ENCODE results near the gene CRYBA4. TPM values are rescaled to one million over a fixed set of nuclear protein-coding genes. Genes with fewer than 3 reads are reported as not detected.

The CRYBA4 gene
- polyA plus RNA-seq, 1 of the 3 experiments (the other 2 are of a cell fraction): not detected

GRCh38 chr22:26602127-26602526, 19.6 kb upstream of the CRYBA4 start (continued):
- no peak for TF ChIP-seq MAX (IDR thresholded peaks at IDR 0.05; ENCODE audit: low read depth)
- TF ChIP-seq MEF2A (IDR thresholded peaks at IDR 0.05; ENCODE audit: borderline replicate concordance, low read depth): no peak
- TF ChIP-seq RXRA (IDR thresholded peaks at IDR 0.05; ENCODE audit: borderline replicate concordance, low read depth): no peak

GRCh38 chr22:26604368-26604767, 17.4 kb upstream of the CRYBA4 start:
- no peak for DNase-seq
- Histone ChIP-seq H3K4me2 (no peak overlapping the region), H3K4me3 (ENCODE audit: low read depth in 2 of 2, low read length in 1 of 2) (no peak overlapping the region), H3K9me3 (no peaks in the 10 kb centered on the region), H4K20me1 (ENCODE audit: insufficient read depth) (no peaks in the 10 kb centered on the region), H3K79me2 (ENCODE audit: insufficient read depth) (no peaks in the 10 kb centered on the region), H3K36me3 (replicated peaks in 1 of 2; ENCODE audit: control insufficient read depth in 1 of 2, insufficient read depth in 2 of 2, low read length in 1 of 2) (no peaks in the 10 kb centered on the region), H3K4me1 (ENCODE audit: control insufficient read depth in 1 of 2, insufficient read depth in 2 of 2, low read depth in 1 of 2, low read length in 1 of 2) (peaks cover 0 to 4% of the 10 kb centered on the region in 2 experiments; a peak in 1 of 4 replicates), H3K27me3 (ENCODE audit: insufficient read depth) (no peaks in the 10 kb centered on the region), H3F3A (replicated peaks; ENCODE audit: insufficient read depth) (peaks cover 7% of the 10 kb centered on the region), H2AFZ (ENCODE audit: low read depth) (no peak overlapping the region), H3K9me2 (no peaks in the 10 kb centered on the region), H3K9ac (no peak overlapping the region), H3K27ac (ENCODE audit: low read depth in 2 of 2, low read length in 1 of 2) (no peak overlapping the region)
- no peak for TF ChIP-seq GATA2 (CRISPR knock-in tag; IDR thresholded peaks at IDR 0.05)
- no peak for TF ChIP-seq ELF1 (IDR thresholded peaks at IDR 0.05)
- no peak for TF ChIP-seq FOXM1 (IDR thresholded peaks at IDR 0.05; ENCODE audit: low read depth)
- no peak for TF ChIP-seq JUND (IDR thresholded peaks at IDR 0.05)
- TF ChIP-seq TAF1 (IDR thresholded peaks at IDR 0.05; ENCODE audit: borderline replicate concordance, low read depth, low read length): no peak
- no peak for TF ChIP-seq EP300 (IDR thresholded peaks at IDR 0.05; ENCODE audit: borderline replicate concordance in 1 of 2, low read depth in 1 of 2, low read length in 1 of 2)
- no peak for TF ChIP-seq MAX (IDR thresholded peaks at IDR 0.05; ENCODE audit: low read depth)
- WGBS (ENCODE audit: low lambda C conversion rate): 88% methylated on average over 1 of the region's 1 CpG
- CTCF ChIA-PET: no interaction called here
- POLR2A ChIA-PET: no interaction called here

- DNase-seq: no peak
- POLR2A ChIA-PET: no interaction called here
- H2AFZ ChIP-seq (ENCODE audit: low read depth): 0 out of 2 replicates have a peak overlapping the region, but pooled peaks have one; percentile 5
- no peak for TF ChIP-seq MEF2A (IDR thresholded peaks at IDR 0.05; ENCODE audit: borderline replicate concordance, low read depth)
- TF ChIP-seq SMC3 (IDR thresholded peaks at IDR 0.05; ENCODE audit: low read depth, low read length): no peak
- no peak for TF ChIP-seq USF2 (IDR thresholded peaks at IDR 0.05; ENCODE audit: borderline replicate concordance, low read depth, low read length)
- TF ChIP-seq TAF1 (IDR thresholded peaks at IDR 0.05; ENCODE audit: borderline replicate concordance, low read depth, low read length): no peak
- TF ChIP-seq FOSL2 (IDR thresholded peaks at IDR 0.05; ENCODE audit: borderline replicate concordance, low read depth): peak; percentile 77
- TF ChIP-seq MXI1 (IDR thresholded peaks at IDR 0.05; ENCODE audit: low read depth, low read length): no peak
- TF ChIP-seq RXRA (IDR thresholded peaks at IDR 0.05; ENCODE audit: borderline replicate concordance, low read depth): no peak
- no peak for TF ChIP-seq GABPA (IDR thresholded peaks at IDR 0.05; ENCODE audit: low read depth)
- TF ChIP-seq EZH2phosphoT487 (IDR thresholded peaks at IDR 0.05; ENCODE audit: borderline replicate concordance, low read depth): no peak
- TF ChIP-seq TCF12 (IDR thresholded peaks at IDR 0.05): no peak
- no peak for TF ChIP-seq GATA2 (CRISPR knock-in tag; IDR thresholded peaks at IDR 0.05)
- TF ChIP-seq RCOR1 (IDR thresholded peaks at IDR 0.05; ENCODE audit: low read length): no peak
- no peak for TF ChIP-seq SIN3A (IDR thresholded peaks at IDR 0.05; ENCODE audit: borderline replicate concordance, low read depth, low read length)
- no peak for TF ChIP-seq RFX5 (IDR thresholded peaks at IDR 0.05; ENCODE audit: low read length)
- TF ChIP-seq, protein P1, sequence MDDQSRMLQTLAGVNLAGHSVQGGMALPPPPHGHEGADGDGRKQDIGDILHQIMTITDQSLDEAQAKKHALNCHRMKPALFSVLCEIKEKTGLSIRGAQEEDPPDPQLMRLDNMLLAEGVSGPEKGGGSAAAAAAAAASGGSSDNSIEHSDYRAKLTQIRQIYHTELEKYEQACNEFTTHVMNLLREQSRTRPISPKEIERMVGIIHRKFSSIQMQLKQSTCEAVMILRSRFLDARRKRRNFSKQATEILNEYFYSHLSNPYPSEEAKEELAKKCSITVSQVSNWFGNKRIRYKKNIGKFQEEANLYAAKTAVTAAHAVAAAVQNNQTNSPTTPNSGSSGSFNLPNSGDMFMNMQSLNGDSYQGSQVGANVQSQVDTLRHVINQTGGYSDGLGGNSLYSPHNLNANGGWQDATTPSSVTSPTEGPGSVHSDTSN (IDR thresholded peaks at IDR 0.05): no peak
- no peak for TF ChIP-seq CHD2 (IDR thresholded peaks at IDR 0.05; ENCODE audit: low read length, partially characterized antibody)
- TF ChIP-seq JUND (IDR thresholded peaks at IDR 0.05): peak; percentile 50
- TF ChIP-seq YY1 (IDR thresholded peaks at IDR 0.05; ENCODE audit: low read depth): peak; percentile 40; the same call in 1 of the 2 replicates
- TF ChIP-seq, protein P2, sequence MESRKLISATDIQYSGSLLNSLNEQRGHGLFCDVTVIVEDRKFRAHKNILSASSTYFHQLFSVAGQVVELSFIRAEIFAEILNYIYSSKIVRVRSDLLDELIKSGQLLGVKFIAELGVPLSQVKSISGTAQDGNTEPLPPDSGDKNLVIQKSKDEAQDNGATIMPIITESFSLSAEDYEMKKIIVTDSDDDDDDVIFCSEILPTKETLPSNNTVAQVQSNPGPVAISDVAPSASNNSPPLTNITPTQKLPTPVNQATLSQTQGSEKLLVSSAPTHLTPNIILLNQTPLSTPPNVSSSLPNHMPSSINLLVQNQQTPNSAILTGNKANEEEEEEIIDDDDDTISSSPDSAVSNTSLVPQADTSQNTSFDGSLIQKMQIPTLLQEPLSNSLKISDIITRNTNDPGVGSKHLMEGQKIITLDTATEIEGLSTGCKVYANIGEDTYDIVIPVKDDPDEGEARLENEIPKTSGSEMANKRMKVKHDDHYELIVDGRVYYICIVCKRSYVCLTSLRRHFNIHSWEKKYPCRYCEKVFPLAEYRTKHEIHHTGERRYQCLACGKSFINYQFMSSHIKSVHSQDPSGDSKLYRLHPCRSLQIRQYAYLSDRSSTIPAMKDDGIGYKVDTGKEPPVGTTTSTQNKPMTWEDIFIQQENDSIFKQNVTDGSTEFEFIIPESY (IDR thresholded peaks at IDR 0.05; ENCODE audit: borderline replicate concordance, low read depth): no peak
Measured at GRCh38 chr22:26606611-26607010, 15.2 kb upstream of the CRYBA4 start.

More at GRCh38 chr22:26606611-26607010, 15.2 kb upstream of the CRYBA4 start:
- Histone ChIP-seq H3K9me3 (no peaks in the 10 kb centered on the region), H3K4me2 (no peak overlapping the region), H3K9me2 (no peaks in the 10 kb centered on the region), H3K4me3 (ENCODE audit: low read depth in 2 of 2, low read length in 1 of 2) (no peak overlapping the region), H3K27me3 (ENCODE audit: insufficient read depth) (no peaks in the 10 kb centered on the region), H3K27ac (ENCODE audit: low read depth in 2 of 2, low read length in 1 of 2) (peak overlapping the region in 1 of 2 experiments; percentile 79; a peak in 2 of 4 replicates), H3K4me1 (ENCODE audit: control insufficient read depth in 1 of 2, insufficient read depth in 2 of 2, low read depth in 1 of 2, low read length in 1 of 2) (peaks cover 0 to 11% of the 10 kb centered on the region in 2 experiments; a peak in 2 of 4 replicates), H3K79me2 (ENCODE audit: insufficient read depth) (no peaks in the 10 kb centered on the region), H3K9ac (no peak overlapping the region), H4K20me1 (ENCODE audit: insufficient read depth) (no peaks in the 10 kb centered on the region), H3K36me3 (replicated peaks in 1 of 2; ENCODE audit: control insufficient read depth in 1 of 2, insufficient read depth in 2 of 2, low read length in 1 of 2) (no peaks in the 10 kb centered on the region), H3F3A (replicated peaks; ENCODE audit: insufficient read depth) (peaks cover 7% of the 10 kb centered on the region)
- CTCF ChIA-PET: no interaction called here
- 65% methylated on average over 4 of the region's 4 CpGs for whole genome bisulfite sequencing (ENCODE audit: low lambda C conversion rate)
